Mammary epithelial cell (primary cell): ENCODE measurements around the gene ELOVL5.

Source experiments
- CTCF ChIP-seq, 2 donors: IDR thresholded peaks in 1 of 2; conservative IDR thresholded peaks in 1 of 2; 2 replicates each; pipeline ENCODE4 v1.5.1; 2011 to 2012; ENCODE audit warnings: inconsistent platforms in 2 of 2, low read length in 2 of 2, mild to moderate bottlenecking in 2 of 2, control low read depth in 1 of 2, low read depth in 1 of 2; ENCODE audit not compliant: insufficient read depth in 1 of 2; ENCODE audit errors: extremely low read depth in 1 of 2
- EZH2 ChIP-seq: IDR thresholded peaks from 2 replicates; pipeline ENCODE4 v1.6.1; 2012; ENCODE audit warnings: low read length, inconsistent platforms, borderline replicate concordance

DNA sequence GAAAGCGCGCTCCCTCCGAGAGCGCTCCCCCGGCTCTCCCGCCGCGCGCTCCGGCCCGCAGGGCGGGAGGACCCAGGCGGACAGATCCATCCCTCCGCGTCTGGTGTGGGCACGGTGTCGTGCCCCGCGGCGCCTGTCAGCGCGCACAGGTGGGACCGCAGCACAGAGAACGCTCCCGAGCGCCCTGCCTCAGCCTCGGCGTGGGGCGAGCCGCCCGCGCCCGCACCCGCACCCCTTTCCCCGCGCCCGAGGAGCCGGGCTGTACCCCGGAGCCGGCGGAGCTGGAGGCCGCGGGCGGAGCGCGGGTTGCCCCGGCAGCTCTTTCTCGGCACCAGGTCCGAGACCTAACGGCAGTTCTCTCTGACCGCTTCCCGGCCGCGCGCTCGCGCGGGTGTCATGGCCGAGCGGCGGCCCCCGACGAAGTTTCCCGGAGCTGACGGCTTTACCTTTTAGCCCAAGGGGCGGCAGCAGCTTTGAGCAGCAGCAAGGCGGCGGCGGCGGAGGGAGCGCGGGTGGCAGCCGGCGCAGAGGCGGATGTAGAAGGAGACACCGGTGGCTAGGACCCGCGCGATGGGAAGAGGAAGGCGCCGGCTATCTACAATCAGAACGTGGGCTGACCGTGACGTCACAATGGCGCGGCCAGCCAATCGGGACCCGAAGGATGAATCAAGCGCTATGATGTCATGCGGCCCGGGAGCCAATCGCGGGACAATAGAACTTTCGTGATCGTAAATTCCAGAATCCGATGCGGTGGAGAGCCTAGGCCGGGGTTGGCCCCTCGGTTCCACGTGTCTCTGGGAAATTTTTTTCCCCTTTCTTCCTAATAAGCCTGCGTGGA lies at the start of gene ELOVL5:
- TF ChIP-seq CTCF (conservative IDR thresholded peaks at IDR 0.05 in 1 of 2, IDR thresholded peaks at IDR 0.05 in 1 of 2; ENCODE audit: extremely low read depth in 1 of 2, insufficient read depth in 1 of 2, low read depth in 1 of 2, low read length in 2 of 2) (no peak), EZH2 (no peak)
